Esophagus (tissue), 2 donors: ENCODE results near the gene SLC25A51. TPM values are rescaled to one million over a fixed set of nuclear protein-coding genes. Genes with fewer than 3 reads are reported as not detected.
"Not testable (repeated sequence)": the region's sequence is repeated elsewhere in the genome, so short reads cannot be mapped to it uniquely, and the experiment has no call there.

ENCODE experiments used
- H3K27ac ChIP-seq, 2 donors: one replicate each; pipeline ENCODE4 v1.5.1; 2013; ENCODE audit warnings: low read depth in 2 of 2, mild to moderate bottlenecking in 2 of 2, inconsistent platforms in 1 of 2, low read length in 1 of 2, moderate library complexity in 1 of 2
- H3K27me3 ChIP-seq, 2 donors: one replicate each; pipeline ENCODE4 v1.6.1; 2013; ENCODE audit warnings: low read length in 2 of 2, control low read depth in 1 of 2, mild to moderate bottlenecking in 1 of 2; ENCODE audit not compliant: insufficient read depth in 2 of 2, control insufficient read depth in 1 of 2
- H3K36me3 ChIP-seq, 2 donors: one replicate each; pipeline ENCODE4 v1.6.1; 2013; ENCODE audit warnings: low read length in 1 of 2; ENCODE audit not compliant: control insufficient read depth in 2 of 2, insufficient read depth in 2 of 2
- H3K4me1 ChIP-seq, 2 donors: one replicate each; pipeline ENCODE4 v1.6.1; 2013; ENCODE audit warnings: low read length in 1 of 2; ENCODE audit not compliant: control insufficient read depth in 2 of 2, insufficient read depth in 2 of 2
- H3K4me3 ChIP-seq, 2 donors: one replicate each; pipeline ENCODE4 v1.5.1; 2013; ENCODE audit warnings: low read length in 2 of 2, mild to moderate bottlenecking in 2 of 2, low read depth in 1 of 2, moderate library complexity in 1 of 2
- H3K9me3 ChIP-seq, 2 donors: one replicate each; pipeline ENCODE4 v1.6.1; 2013; ENCODE audit warnings: mild to moderate bottlenecking in 2 of 2, low read depth in 1 of 2, low read length in 1 of 2, moderate library complexity in 1 of 2; ENCODE audit not compliant: control insufficient read depth in 2 of 2, insufficient read depth in 1 of 2
- WGBS, 2 donors: extraction: QIAGEN DNeasy Blood & Tissue Kit; methylation state at CpG; one replicate each; pipeline ENCODE4 v1.1.7; 2013; 5-methylcytosine and 5-hydroxymethylcytosine counted together
- polyA plus RNA-seq, 2 donors: library from polyadenylated mRNA; stranded (reverse); fragments of 200-250 nt; gene quantifications; one replicate each; pipeline ENCODE4 v1.2.3, GENCODE V29; 2013
- donor health status: healthy with polysubstance abuse.
- donor health status: Bipolar disorder and iron deficiency.

The SLC25A51 gene
- polyA plus RNA-seq, 2 donors: 3.5 to 5.7 TPM

- Histone ChIP-seq H3K4me1 (peaks cover 0 to 23% of the 10 kb centered on the region in 2 donors), H3K27ac (peak overlapping the region; percentile 52 to 83), H3K36me3 (peaks cover 0 to 18% of the 10 kb centered on the region in 2 donors), H3K9me3 (no peaks in the 10 kb centered on the region), H3K27me3 (no peaks in the 10 kb centered on the region), H3K4me3 (no peak overlapping the region)
- WGBS, 2 donors: 41 to 50% methylated on average over 7 to 8 of the region's 8 CpGs
Observed at GRCh38 chr9:37917313-37917731, 13.4 kb upstream of the SLC25A51 start.

- 62 to 76% methylated on average over 18 of the region's 18 CpGs for WGBS, 2 donors
- Histone ChIP-seq H3K4me3 (no peak overlapping the region), H3K4me1 (peaks cover 0 to 17% of the 10 kb centered on the region in 2 donors), H3K9me3 (no peaks in the 10 kb centered on the region), H3K27me3 (no peaks in the 10 kb centered on the region), H3K27ac (peak overlapping the region; percentile 52 to 83), H3K36me3 (peaks cover 0 to 18% of the 10 kb centered on the region in 2 donors)
Observed at GRCh38 chr9:37916471-37917312, 12.8 kb upstream of the SLC25A51 start.

- H3K27ac ChIP-seq: peak overlapping the region; percentile 14 to 52
- H3K9me3 ChIP-seq: no peaks in the 10 kb centered on the region
- no peaks in the 10 kb centered on the region for H3K27me3 ChIP-seq
- peaks cover 0 to 18% of the 10 kb centered on the region in 2 donors for H3K36me3 ChIP-seq
- WGBS, 2 donors: 80 to 85% methylated on average over 14 of the region's 14 CpGs
- no peak overlapping the region for H3K4me3 ChIP-seq
- peaks cover 0 to 14% of the 10 kb centered on the region in 2 donors for H3K4me1 ChIP-seq
Observed at GRCh38 chr9:37915911-37916470, 12.1 kb upstream of the SLC25A51 start.

DNA sequence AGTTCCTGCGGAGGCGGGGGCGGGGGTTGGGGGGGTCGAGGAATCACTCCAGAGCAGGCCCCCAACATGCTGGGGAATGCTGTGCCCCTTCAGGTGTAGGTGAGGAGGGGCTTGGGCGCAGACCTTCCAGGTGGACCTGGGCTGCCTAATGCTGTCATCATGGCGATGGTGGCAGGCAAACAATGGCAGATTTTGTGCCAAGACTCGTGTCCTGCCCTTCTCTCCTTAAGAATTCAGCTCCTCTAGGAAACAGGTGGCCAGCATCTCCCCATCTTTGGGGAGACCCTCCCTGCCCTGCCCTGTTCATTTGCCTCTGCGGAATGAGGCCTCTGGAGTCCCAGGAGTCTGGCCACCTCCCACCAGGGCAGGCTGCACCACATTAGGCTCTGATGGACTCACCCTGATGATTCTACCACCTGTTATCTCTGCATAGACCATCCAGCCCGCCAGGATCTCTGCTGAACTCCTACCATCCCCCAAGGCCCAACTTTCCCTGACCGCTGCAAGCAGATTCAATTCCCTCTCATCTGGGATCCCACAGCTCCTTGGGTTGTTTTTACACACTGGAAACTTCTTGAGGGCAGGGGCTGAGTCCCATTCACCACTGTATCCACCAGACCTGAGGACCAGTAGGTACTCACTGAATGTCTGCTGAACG lies 10.9 kb upstream of the SLC25A51 start:
- Histone ChIP-seq H3K4me3 (no peak overlapping the region), H3K27me3 (no peaks in the 10 kb centered on the region), H3K4me1 (peaks cover 0 to 8% of the 10 kb centered on the region in 2 donors), H3K27ac (no peak overlapping the region), H3K9me3 (no peaks in the 10 kb centered on the region), H3K36me3 (peaks cover 0 to 18% of the 10 kb centered on the region in 2 donors)
- WGBS, 2 donors: 73 to 77% methylated on average over 11 of the region's 11 CpGs

DNA sequence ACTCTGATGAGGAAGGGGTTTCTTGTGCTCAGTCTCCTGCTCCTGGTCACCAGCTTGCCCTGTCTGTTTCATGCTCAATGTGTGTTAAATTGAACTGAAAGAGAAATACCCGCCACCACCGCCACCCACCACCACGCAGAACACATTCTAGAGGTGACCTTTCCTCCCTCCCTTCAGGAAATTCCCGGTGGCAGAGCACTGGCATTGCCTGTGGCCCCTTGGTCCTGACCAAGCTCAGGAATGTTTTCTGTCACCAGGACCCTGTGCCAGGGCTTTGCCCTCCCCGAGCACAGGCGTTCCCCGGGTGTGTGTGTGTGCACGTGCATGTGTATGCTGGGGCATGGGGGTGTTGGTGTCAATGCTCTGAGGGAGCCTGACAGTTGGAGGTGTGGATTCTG lies 10.2 kb upstream of the SLC25A51 start:
- Histone ChIP-seq H3K4me1 (peaks cover 0 to 8% of the 10 kb centered on the region in 2 donors), H3K27me3 (no peaks in the 10 kb centered on the region), H3K27ac (peak overlapping the region in 1 of 2 donors; percentile 27), H3K4me3 (no peak overlapping the region), H3K36me3 (peaks cover 0 to 15% of the 10 kb centered on the region in 2 donors), H3K9me3 (no peaks in the 10 kb centered on the region)
- WGBS, 2 donors: 60 to 64% methylated on average over 8 of the region's 8 CpGs

- Histone ChIP-seq H3K4me1 (peaks cover 0 to 8% of the 10 kb centered on the region in 2 donors), H3K4me3 (no peak overlapping the region), H3K27me3 (no peaks in the 10 kb centered on the region), H3K27ac (peak overlapping the region in 1 of 2 donors; percentile 27), H3K36me3 (peaks cover 0 to 13% of the 10 kb centered on the region in 2 donors), H3K9me3 (no peaks in the 10 kb centered on the region)
- 48 to 62% methylated on average over 11 of the region's 11 CpGs for WGBS, 2 donors
Observed at GRCh38 chr9:37913480-37914153, 9.7 kb upstream of the SLC25A51 start.

DNA sequence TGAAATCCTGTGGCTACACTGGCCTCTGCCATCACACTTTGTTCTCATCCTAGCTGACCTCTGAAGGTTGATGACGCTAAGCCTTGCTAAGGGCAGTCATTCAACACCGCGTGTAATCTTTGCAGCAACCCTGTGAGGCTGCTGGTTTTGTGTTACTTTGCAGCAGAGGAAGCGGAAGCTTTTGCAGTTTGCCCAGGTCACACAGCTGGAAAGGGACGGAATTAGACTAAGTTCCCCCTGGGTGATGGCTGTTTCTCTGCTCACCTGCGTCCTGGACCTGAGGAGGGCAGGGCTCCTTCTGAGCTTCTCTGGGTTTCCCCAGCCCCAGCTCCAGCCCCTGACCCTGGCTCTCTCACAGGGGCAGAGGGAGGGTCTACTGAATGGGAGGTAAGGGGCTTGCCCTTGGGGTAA lies 7.3 kb upstream of the SLC25A51 start:
- Histone ChIP-seq H3K27ac (no peak overlapping the region), H3K27me3 (no peaks in the 10 kb centered on the region), H3K4me3 (no peak overlapping the region), H3K4me1 (no peaks in the 10 kb centered on the region), H3K9me3 (no peaks in the 10 kb centered on the region), H3K36me3 (peaks cover 0 to 2% of the 10 kb centered on the region in 2 donors)
- WGBS, 2 donors: 71 to 73% methylated on average over 6 of the region's 6 CpGs

DNA sequence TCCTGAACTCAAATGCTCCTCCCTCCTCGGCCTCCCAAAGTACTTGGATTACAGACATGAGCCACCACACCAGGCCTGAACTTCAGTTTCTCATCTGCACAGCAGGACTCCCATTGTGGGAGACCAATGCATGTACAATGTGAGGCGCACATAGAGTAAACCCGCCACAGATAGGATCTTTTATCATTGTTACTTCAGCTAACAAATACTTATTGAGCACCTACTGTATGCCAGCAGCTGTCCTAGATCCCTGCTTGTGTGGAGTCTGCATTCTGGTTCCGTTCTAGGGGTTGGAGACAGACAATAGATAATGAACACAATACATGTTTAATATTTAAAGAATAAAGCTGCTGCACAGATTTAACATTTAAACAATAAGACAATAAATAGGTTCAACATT lies 6.3 kb upstream of the SLC25A51 start:
- WGBS, 2 donors: 86 to 91% methylated on average over 4 of the region's 4 CpGs

GRCh38 chr9:37909836-37910235 lies 5.9 kb upstream of the SLC25A51 start:
- H3K27me3 ChIP-seq, H3K36me3 ChIP-seq, H3K4me1 ChIP-seq, H3K27ac ChIP-seq, H3K4me3 ChIP-seq, H3K9me3 ChIP-seq: not testable (repeated sequence)
- 81 to 88% methylated on average over 5 of the region's 5 CpGs for WGBS, 2 donors

More for the DNA sequence above, 6.3 kb upstream of the SLC25A51 start:
- Histone ChIP-seq H3K4me3 (no peak overlapping the region), H3K9me3 (no peaks in the 10 kb centered on the region), H3K27me3 (no peaks in the 10 kb centered on the region), H3K27ac (no peak overlapping the region), H3K36me3 (no peaks in the 10 kb centered on the region), H3K4me1 (no peaks in the 10 kb centered on the region)
